DMS153 treated with DMSO at 0.1 percent for 48 hours (cell line): ENCODE results near the gene SLC38A11.
"Not testable (repeated sequence)": the region's sequence is repeated elsewhere in the genome, so short reads cannot be mapped to it uniquely, and the experiment has no call there.

Experiments
- DNase-seq: peaks from one replicate; lab custom pipeline; 2025; ENCODE audit not compliant: unreplicated experiment; lab: John Stamatoyannopoulos, UW

SLC38A11 gene, protein sequence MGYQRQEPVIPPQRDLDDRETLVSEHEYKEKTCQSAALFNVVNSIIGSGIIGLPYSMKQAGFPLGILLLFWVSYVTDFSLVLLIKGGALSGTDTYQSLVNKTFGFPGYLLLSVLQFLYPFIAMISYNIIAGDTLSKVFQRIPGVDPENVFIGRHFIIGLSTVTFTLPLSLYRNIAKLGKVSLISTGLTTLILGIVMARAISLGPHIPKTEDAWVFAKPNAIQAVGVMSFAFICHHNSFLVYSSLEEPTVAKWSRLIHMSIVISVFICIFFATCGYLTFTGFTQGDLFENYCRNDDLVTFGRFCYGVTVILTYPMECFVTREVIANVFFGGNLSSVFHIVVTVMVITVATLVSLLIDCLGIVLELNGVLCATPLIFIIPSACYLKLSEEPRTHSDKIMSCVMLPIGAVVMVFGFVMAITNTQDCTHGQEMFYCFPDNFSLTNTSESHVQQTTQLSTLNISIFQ

DNA sequence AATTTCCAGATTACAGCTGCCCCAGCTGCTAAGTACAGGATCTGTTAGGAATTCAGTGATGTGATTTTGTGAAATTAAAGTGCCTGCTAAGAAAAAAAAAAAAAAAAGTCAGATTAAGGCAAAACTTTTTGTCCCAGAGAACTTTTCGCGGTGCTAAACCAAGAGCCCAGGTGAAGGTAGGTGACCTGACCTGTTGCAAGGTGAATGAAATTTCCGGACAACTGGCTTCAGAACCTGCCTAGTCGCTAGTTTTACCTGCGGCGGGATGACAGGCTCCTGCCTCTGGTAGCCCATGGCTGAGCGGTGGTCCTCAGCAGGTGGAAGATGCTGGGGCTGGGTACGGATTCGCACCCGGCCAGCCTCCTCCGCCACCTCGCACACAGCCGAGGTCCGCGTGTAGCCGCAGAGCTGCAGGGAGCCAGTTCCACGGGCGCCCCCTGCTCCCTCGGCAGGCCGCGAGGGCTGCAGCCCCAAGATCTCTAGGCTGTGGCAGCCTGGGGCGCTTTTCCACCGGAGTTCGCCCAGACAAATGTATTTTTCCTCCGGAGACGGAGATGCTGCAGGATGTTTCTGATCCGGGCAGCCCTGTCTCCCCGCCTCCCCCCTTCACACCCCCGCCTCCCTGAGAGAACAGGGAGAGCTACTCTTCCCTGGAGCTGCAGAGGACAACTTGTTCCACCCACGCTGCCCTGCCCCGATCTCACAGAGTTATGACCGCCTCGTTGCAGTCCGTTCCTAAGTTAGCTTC lies at the start of gene SLC38A11:
Gene SLC38A11 (minus strand): TSS at position 572 of the 748 bp plus-strand sequence. CDS start 278 bp downstream, at position 294.
- peak; percentile 10 for DNase-seq

DNA sequence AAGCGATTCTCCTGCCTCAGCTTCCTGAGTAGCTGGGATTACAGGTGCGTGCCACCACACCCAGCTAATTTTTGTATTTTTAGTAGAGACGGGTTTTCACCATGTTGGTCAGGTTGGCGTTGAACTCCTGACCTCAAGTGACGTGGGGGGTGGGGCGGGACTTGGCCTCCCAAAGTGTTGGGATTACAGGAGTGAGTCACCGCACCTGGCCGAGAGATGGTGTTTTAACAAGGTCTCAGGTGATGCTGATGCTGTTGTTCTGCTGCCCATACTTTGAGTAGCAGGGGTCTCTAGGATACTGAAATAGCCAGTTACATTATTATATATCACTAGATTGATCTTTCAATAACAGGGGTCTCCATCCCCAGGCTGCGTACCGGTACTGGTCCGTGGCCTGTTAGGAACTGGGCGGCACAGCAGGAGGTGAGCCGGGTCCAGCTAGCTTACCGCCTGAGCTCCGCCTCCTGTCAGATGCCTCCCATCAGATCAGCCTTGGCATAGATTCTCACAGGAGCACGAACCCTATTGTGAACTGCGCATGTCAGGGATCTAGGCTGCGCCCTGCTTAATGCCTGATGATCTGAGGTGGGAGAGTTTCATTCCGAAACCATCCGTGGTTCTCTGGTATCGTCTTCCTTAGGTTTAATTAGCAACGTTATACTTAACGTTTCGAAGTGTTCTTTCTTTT lies 48.3 kb upstream of the SLC38A11 start:
- no peak for DNase-seq

DNA sequence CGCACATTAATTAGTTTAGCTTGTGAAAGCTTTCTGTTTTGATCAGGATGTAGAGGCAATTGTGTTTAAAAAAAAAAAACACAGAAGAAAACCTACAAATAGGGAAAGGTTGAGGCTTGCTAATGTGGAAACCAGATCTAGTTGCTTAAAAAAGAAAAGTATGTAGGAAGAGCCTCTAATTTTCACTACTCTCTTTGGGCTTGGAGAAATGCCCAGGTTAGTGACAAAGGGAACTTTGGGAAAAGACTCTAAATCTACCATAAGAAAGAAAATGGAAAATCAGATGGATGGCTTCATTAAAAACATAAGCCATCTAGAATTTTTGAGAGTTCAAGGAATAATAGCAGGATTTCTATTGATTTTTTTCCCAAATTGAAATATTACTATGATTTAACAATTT lies 47.3 kb upstream of the SLC38A11 start:
- DNase-seq, result no peak

DNA sequence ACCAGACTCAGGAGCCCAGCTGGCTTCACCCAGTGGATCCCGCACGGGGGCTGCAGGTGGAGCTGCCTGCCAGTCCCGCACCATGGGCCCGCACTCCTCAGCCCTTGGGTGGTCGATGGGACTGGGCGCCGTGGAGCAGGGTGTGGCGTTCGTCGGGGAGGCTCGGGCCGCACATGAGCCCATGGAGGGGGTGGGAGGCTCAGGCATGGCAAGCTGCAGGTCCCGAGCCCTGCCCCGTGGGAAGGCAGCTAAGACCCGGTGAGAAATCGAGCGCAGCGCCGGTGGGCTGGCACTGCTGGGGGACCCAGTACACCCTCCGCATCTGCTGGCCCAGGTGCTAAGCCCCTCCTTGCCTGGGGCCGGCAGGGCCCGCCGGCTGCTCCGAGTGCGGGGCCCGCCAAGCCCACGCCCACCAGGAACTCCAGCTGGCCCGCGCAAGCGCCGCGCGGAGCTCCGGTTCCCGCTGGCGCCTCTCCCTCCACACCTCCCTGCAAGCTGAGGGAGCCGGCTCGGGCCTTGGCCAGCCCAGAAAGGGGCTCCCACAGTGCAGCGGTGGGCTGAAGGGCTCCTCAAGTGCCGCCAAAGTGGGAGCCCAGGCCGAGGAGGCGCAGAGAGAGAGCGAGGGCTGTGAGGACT lies 39.5 kb upstream of the SLC38A11 start:
- not testable (repeated sequence) for DNase-seq

DNA sequence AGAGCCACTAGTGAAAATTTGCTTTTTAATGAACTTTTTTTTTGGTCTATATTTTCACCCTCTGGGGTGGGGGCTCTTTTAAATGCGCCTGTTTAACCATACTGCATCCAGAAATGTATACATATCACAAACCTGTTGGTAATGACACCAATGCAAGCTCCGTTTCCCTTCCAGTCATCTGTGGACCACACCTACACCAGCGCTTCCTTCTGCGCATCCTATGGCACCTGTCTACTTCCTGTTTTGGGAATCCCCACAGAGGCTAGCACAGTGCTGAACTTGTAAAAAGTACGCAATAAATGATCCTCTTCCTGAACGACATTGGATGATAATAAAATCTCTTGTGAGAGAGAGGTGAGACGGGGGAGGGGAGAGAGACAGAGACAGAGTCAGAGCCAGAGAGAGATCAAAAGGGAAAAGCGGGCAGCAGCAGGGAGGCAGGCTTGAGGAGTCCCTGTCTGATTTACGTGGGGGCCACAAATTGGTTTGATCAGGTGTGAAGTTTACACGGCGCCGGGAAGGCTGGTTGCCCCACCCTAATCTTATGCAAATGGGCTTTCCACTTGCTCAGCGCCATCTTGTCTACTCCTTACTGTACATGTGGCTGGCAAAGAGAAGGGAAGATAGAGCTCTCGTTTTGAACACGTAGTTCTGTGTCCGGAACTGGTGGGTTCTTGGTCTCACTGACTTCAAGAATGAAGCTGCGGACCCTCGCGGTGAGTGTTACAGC lies 38.1 kb upstream of the SLC38A11 start:
- no peak for DNase-seq

DNA sequence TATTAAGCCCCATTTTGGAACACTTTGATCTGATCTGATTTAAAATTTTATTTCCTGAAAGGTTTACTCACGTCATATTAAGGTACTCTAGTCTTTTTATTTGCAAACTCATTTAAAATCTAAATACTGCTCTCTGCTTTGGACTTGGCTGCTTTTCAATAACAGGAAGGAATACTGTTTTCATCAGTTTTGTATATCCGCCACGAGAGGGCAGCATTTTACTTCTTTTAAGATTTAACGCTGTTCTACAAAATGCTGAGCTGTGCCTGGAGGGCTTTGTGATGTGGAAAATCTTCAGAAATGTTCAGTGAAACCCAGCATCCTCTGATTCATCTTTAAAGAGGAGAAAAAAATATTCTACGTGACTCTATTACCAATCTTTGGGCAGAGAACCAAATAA lies 37.5 kb upstream of the SLC38A11 start:
- peak; percentile 85 for DNase-seq

DNA sequence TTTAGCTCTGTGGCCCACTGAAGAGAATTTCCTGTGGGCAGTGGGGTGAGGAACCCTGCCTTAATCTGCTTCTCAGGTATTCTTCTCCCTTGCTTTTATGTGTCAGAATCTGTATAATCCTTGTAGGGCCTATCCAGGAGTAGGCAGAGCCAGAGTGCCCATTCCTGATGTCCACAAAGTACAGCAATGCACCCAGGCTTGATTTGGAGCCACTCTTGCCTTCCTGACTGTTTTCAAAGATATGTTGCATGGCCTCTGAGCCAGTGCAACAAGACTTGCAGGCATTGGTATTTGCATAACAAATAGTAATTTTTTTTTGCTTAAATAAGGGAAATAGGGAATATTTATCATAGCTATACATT lies 36.7 kb upstream of the SLC38A11 start:
- not testable (repeated sequence) for DNase-seq

DNA sequence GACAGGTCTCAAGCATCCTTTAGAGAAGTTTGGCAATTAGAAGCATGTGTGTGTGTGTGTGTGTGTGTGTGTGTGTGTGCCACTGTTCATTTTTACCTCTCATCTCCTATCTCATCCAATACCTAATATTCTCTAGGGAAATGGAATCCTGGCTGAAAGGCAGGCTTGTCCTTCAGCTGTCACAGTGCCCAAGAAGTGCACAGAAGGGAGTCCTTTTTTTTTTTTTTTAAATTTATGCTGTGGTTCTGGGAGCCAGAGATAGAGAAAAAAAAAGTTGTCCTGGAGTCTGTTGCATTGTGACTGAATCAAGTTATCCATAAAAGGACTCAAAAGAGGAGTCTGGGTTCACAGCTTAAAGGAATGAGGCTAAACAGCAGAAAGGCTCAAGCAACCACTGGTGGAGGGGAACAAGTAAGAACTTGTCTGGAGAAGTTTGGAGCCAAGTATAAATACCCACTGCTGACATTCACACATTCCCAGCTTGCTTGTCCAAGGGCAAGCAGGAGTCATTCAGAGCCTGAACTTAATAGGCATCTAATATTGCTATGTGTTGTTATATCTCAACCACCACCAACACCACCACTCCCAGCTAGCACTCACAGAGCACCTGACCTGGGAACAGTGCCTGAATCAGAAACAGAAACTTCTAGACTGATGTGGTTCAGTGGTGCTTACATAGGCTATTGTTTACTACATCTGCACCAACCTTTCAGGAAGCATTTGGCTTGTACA lies 36.2 kb upstream of the SLC38A11 start:
- not testable (repeated sequence) for DNase-seq

DNA sequence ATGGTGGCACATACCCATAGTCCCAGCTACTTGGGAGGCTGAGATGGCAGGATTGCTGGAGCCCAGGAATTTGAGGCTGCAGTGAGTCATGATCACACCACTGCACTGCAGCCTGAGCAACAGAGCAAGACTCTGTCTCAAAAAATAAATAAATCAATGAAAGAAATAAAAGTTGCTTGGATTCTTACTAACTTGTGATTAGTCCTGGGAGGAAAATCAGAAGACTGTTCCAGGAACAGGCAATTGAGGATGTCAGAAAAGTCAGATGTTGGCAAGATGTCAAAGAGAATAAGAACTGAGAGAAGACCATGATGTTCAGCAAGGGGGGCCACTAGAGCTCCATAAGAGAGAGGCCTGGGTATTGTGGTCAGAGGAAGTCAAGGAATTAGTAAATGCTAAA lies 35.6 kb upstream of the SLC38A11 start:
- not testable (repeated sequence) for DNase-seq

DNA sequence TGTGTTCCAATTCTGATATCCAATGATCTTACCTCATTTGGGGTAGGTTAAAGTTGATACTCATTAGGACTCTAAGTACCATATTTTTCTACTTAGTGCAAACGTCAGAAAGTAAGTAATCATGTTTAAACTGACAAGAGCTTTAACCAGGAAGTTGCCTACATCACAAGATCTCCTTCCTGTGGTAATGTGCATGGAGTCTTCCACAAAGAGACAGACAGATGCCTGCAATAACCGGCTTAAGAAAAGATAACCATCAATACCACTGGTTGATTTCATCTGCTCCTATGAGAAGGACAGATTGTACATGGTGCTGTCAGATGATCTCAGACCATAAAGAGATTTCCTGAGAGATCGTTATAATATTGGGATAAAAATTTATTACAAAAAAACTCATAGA lies 33.5 kb upstream of the SLC38A11 start:
- DNase-seq, result not testable (repeated sequence)

DNA sequence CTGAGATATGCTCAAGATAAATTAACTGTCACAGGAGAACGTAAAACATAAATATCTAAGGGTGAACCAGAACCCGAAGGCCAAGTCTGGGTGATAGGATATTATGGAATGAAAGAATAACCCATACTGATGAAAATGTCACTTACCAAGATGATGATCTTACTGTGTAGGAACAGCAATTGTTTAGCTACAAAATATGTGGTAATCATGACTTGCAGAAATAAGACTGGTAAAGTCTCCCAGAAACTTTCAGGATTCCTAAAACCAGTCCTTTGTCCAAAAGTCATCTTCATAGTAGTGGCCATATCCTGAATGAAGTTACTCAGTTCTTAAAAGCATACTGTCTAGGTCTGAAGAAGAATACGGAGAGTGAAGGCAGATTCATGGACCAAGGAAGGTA lies 30.7 kb upstream of the SLC38A11 start:
- not testable (repeated sequence) for DNase-seq

DNA sequence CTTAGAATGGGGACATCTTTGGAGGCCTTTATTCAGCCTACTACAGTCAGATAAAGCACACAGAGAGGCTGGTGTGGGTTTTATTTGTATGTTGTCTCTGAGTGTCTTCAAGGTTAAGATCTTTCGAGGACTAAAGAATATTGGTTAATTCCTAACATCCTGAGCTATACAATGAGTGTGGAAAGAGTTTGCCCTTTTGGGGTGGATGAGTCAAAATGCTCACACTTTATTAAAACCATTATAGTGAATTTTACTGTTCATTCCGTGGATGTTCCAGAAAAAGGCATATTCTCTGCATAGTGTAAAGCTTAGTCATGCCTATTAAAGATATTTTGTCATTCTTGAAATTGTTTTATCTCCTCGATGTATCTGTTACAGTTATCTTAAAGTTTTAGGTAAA lies 29.1 kb upstream of the SLC38A11 start:
- DNase-seq, result no peak

DNA sequence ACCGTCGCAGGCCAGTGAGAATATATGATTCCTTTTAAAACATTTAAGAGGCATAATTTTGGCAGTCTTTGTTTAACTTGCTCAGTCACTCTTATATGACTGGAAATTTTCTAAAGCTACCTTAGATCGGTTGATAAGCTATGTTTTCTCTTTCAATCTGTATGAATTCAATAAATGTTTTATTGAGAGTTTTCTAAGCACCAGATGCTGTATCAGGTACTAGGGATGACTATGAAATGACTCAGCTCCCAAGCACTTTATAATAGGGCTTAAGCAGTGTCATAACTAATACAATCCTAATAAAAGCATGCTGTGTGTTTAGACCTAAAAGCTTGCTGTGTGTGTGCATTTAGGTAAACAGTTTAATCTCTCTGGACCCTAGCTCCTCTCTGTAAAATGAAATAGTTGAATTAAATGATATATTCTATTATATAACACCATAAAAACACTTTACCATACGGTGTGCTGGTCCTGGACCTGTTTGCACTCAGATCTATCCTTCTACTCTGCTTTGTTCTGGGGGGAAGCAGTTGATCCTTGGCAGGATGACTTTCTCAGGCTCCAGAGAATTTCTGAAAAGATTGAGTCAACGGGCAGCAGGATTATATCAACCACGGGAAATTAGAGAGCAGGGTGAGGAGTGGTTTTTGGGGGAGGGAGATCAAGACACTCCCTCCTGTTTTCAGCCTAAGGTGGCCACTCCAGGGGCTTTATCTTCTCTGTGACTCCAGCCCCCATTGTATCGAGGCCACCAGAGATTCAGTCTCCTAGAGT lies 26.1 kb upstream of the SLC38A11 start:
- peak; percentile 73 for DNase-seq

DNA sequence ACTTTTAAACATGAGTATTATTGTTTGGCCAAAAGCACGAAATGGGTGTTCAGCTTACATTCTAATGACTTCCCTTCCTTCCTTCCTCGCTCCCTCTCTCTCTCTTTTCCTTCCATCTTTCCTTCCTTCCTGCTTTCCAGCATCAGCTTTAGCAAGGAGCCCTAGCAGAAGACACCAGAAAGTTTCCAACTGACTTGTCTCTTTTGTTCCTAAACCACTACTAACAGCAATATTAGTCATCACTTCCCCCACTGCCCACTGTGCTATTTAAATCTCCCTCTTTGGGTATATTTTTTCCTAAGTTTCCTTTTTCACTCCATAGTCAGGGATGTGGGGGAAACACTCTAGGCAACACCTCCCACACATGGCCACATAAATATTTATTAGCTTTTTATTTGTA lies 25.4 kb upstream of the SLC38A11 start:
- DNase-seq, result not testable (repeated sequence)

DNA sequence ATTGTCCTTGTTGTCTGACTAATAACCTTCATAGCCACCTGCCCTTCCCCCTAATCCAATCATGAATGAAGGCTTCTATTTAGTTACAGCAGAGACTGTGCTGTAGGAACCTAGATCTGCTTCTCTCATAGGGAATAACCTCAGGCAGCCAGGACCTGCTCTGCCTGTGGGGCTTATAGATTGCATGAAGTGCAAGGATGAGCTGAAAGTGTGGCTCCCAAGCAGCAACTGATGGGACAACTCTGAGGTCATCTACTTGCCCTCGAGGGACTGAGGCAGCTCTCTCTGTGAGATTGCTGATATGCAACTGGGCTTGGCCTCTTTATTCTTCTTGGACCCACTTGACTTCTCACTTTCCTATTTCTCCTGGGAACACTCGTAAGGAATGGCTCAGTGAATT lies 23.8 kb upstream of the SLC38A11 start:
- DNase-seq, result no peak

DNA sequence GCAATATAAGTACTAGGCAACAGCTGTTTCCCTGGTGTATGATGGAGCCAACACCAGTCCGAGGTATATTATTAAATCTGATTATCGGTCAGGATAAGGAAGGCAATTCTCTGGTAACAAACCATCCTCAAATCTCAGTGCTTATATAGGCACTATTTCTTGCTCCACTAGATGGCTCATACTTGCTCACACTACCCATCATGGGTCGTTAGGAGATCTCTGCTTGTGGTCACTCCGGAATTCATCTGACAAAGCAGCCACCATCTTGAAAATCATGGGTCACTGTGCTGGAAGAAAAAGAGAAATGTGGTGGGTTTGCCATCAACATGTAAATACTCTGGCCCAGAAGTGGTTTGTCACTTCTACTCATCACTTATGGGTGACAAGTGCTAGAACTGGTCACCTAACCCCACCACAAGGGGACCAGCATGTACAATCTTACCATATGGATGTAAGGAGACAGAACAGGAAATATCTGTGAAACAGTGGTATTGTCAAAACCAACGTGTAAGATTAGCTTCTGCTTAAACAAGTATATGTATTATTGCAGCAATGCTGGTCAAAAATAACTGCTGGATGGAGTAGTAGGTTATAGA lies 21.6 kb upstream of the SLC38A11 start:
- DNase-seq, result not testable (repeated sequence)

DNA sequence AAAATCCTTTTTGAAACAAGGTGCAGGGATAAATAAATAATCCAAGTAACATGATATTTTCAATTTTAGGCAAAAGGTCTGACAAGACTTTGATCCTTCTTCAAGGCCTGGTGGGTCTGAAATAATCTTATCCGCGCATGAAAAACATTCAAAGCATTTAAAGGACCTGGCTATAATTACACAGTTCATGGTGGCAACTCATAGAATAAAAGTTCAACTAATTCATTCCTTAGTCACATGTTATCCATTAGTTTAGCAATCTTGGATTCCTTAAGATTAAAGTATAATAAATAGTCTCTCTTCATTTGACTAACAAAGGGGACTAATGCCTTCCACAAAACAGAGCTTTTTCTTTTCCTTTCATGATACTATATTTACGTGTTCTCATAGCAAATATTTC lies 21.0 kb upstream of the SLC38A11 start:
- DNase-seq, result no peak

DNA sequence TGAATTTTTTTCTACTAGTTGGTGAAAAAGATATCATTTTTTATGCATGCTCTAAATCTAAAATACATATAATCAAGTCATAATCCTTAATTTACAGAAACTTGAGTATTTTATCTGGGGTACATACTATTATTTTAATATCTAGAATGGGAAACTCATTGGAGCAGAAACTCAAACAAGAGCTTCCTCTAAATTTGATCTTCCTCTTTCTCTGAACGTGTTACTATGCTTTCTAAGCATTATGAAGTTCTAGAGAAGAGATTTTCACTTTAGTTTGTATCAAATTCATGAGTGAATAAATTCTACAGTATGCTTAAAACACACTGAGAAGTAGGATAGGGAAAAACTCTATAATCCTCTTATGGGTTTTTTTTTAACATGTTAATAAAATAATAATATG lies 20.6 kb upstream of the SLC38A11 start:
- DNase-seq, result no peak

DNA sequence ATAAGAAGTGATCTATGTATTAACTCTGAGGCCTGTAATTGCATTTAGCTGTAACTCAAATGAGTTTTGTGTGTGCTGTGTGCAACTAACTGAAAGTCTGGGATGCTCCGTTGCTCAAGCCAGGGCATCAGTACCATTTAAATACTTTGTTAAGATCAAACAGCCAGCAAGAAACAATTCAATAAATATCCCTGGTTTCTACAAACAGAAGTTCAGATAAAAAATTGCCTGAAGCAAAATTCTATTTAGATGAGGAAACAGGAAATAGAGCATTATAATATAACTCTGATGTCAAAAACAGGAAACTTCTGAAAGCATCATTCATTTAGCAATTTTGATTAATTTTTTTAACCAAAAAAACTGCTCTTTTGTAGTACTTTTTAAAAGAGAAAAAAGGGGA lies 18.9 kb upstream of the SLC38A11 start:
- no peak for DNase-seq
